ENCODE data around the gene AK2. TPM values are rescaled to one million over a fixed set of nuclear protein-coding genes. Genes with fewer than 3 reads are reported as not detected.
"Not testable (repeated sequence)": the region's sequence is repeated elsewhere in the genome, so short reads cannot be mapped to it uniquely, and the experiment has no call there.

Gene AK2
- total RNA-seq, 4 donors from 2014 or later = 70.2 to 108 (median 80.7) TPM

DNA sequence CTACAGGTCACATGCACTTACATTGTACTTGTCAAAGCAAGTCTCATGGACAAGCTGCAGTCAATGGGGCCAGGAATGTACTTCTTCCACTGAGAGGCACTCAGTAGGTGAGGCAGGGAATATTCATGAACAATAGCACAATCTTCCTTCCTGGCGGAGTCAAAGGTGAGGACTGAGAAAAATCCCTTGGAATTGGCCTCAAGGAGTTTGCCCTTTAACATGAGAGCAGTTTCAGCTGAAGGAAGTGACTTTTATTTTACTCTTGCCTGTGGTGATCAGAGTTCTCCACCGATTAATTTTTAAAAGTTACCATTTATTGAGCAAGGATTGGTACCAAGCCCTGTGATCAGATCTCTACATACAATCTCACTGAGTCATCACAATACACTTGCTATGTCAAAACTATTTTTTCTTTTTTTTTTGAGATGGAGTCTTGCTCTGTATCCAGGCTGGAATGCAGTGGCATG, 11.2 kb upstream of the AK2 start:
- intact Hi-C loops (cut with DNase I) = no loop called here
- DNase-seq (ENCODE audit: extremely low spot score) = no peak
- no peaks in the 10 kb centered on the region for H3K27me3 ChIP-seq
- WGBS = 91% methylated on average over 2 of the region's 2 CpGs
- no peak overlapping the region for H3K4me3 ChIP-seq
- H3K4me1 ChIP-seq = peaks cover 0 to 6% (median 4%) of the 10 kb centered on the region in 4 donors
- no peaks in the 10 kb centered on the region for H3K9me3 ChIP-seq
- TF ChIP-seq EP300 (IDR thresholded peaks at IDR 0.05) = no peak
- TF ChIP-seq POLR2A (IDR thresholded peaks at IDR 0.05; ENCODE audit: low read depth) = no peak
- TF ChIP-seq CTCF (IDR thresholded peaks at IDR 0.05) = no peak
- no peak for TF ChIP-seq POLR2AphosphoS5 (IDR thresholded peaks at IDR 0.05)
- H3K27ac ChIP-seq (replicated peaks in 1 of 4) = no peak overlapping the region
- H3K36me3 ChIP-seq = no peaks in the 10 kb centered on the region

DNA sequence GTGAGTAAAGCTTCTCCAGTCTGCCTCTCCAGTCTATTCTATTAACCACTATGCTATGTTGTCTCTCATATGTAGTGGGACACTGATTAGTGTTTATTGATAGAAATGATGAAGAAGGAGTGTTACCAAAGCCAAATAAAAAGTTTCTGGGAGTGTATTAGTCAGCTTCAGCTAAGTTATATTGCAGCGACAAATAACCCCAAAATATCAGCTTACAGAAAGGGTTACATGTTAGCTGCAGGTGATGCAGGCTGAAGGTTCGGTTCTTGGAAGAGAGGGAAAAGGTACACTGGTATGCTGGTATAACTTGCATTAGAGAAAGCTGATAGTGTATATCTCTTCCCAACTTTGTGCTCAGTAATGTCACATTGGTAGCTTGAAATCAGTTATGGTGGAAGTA, 10.6 kb upstream of the AK2 start:
- Histone ChIP-seq H3K27me3 (no peaks in the 10 kb centered on the region), H3K36me3 (no peaks in the 10 kb centered on the region), H3K4me1 (peaks cover 0 to 6% (median 4%) of the 10 kb centered on the region in 4 donors), H3K4me3 (no peak overlapping the region), H3K9me3 (no peaks in the 10 kb centered on the region), H3K27ac (replicated peaks in 1 of 4) (no peak overlapping the region)
- TF ChIP-seq EP300 (IDR thresholded peaks at IDR 0.05) = no peak
- TF ChIP-seq POLR2A (IDR thresholded peaks at IDR 0.05; ENCODE audit: low read depth) = no peak
- TF ChIP-seq POLR2AphosphoS5 (IDR thresholded peaks at IDR 0.05) = no peak
- no peak for TF ChIP-seq CTCF (IDR thresholded peaks at IDR 0.05)
- no peak for DNase-seq (ENCODE audit: extremely low spot score)
- intact Hi-C loops (cut with DNase I) = no loop called here
- WGBS = 92% methylated on average over 2 of the region's 2 CpGs

- H3K4me1 ChIP-seq; DNase-seq (ENCODE audit: extremely low spot score); H3K9me3 ChIP-seq; intact Hi-C loops (cut with DNase I); H3K27ac ChIP-seq (replicated peaks in 1 of 4); H3K4me3 ChIP-seq; H3K27me3 ChIP-seq; H3K36me3 ChIP-seq: not testable (repeated sequence)
- WGBS = 86% methylated on average over 4 of the region's 4 CpGs
Measured at GRCh38 chr1:33046234-33046633, 9.6 kb upstream of the AK2 start.

DNA sequence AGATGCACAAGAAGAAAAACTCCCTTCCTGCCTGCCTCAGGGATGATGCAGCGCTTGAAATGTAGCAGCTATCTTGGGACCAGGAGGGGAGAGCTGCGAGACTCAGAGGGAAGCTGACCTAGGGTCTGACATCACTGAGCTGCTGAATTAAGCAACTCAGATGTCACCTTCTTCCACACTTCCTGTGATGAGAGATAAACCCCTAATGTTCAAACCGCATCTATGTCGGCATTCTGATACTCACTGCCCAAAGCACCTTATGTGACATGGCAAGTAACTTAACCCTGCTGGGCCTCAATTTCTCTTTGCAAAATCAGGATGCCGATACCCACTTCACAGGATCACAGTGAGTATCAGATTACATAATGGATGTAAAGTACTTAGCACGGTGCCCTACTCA, 9.1 kb upstream of the AK2 start:
- 50% methylated on average over 6 of the region's 6 CpGs for WGBS
- H3K27me3 ChIP-seq = no peaks in the 10 kb centered on the region
- no peak for DNase-seq (ENCODE audit: extremely low spot score)
- H3K4me1 ChIP-seq = peaks cover 0 to 6% (median 4%) of the 10 kb centered on the region in 4 donors
- TF ChIP-seq POLR2A (IDR thresholded peaks at IDR 0.05; ENCODE audit: low read depth) (no peak), EP300 (IDR thresholded peaks at IDR 0.05) (no peak), POLR2AphosphoS5 (IDR thresholded peaks at IDR 0.05) (no peak), CTCF (IDR thresholded peaks at IDR 0.05) (no peak)
- H3K27ac ChIP-seq (replicated peaks in 1 of 4) = no peak overlapping the region
- H3K36me3 ChIP-seq = no peaks in the 10 kb centered on the region
- H3K4me3 ChIP-seq = no peak overlapping the region
- no peaks in the 10 kb centered on the region for H3K9me3 ChIP-seq
- intact Hi-C loops (cut with DNase I) = no loop called here

GRCh38 chr1:33045246-33045645, 8.6 kb upstream of the AK2 start:
- 68% methylated on average over 2 of the region's 2 CpGs for WGBS
- intact Hi-C loops (cut with DNase I) = no loop called here

More at GRCh38 chr1:33045246-33045645, 8.6 kb upstream of the AK2 start:
- H3K9me3 ChIP-seq = no peaks in the 10 kb centered on the region
- no peak for DNase-seq (ENCODE audit: extremely low spot score)
- H3K27me3 ChIP-seq = no peaks in the 10 kb centered on the region
- H3K4me1 ChIP-seq = peaks cover 0 to 4% (median under 1%) of the 10 kb centered on the region in 4 donors
- TF ChIP-seq POLR2AphosphoS5 (IDR thresholded peaks at IDR 0.05) = no peak
- TF ChIP-seq POLR2A (IDR thresholded peaks at IDR 0.05; ENCODE audit: low read depth) = no peak
- TF ChIP-seq CTCF (IDR thresholded peaks at IDR 0.05) = no peak
- no peak for TF ChIP-seq EP300 (IDR thresholded peaks at IDR 0.05)
- H3K27ac ChIP-seq (replicated peaks in 1 of 4) = no peak overlapping the region
- no peaks in the 10 kb centered on the region for H3K36me3 ChIP-seq
- H3K4me3 ChIP-seq = no peak overlapping the region

Measured in esophagus muscularis mucosa (tissue), 4 donors.